Hepatic stellate cell (primary cell): ENCODE results near the gene DUSP28.

Source experiments
- DNase-seq: peaks from one replicate; pipeline ENCODE4 v3.0.0; 2011; ENCODE audit warnings: low spot score

The DUSP28 gene

DNA sequence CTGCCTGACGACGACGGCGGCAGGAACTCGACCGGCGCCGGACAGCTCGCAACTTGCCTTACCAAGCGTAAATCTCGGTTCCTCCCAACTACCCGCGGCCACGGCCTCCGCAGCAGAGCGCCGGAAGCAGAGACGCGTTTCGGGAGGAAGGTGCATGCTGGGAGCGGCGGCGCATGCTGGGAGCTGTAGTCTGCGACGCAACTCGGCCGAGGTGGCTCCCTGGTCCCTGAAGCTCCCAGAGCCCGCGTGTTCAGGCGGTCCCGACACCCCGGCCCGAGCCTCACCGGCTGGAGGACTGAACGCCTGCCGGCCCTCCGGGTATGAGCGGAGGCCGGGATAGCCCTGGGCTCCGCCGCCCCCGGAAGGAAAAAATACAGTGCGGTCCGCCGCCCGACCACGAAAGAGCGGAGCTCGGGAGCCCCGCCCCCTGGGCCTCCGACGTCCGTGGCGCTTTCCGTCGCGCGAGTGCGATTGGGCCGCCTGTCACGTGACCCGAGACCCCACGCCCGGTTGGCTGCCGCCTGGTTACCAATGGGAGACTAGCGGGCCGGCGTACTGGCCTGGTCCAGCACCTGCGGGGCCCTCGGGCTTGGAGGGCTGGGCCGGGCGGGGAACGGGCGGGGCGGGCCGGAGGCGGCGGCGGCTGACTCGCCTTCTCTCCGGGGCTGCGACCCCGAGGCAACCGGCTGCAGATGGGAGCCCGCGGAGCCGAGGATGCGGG, 26.2 kb downstream of the DUSP28 start, which contains the start of gene CAPN10:
Gene CAPN10, plus strand, starts transcription at position 537 of the 721 bp plus-strand sequence. Its CDS starts 178 bp downstream, at position 715.
- peak; percentile 99 for DNase-seq

DNA sequence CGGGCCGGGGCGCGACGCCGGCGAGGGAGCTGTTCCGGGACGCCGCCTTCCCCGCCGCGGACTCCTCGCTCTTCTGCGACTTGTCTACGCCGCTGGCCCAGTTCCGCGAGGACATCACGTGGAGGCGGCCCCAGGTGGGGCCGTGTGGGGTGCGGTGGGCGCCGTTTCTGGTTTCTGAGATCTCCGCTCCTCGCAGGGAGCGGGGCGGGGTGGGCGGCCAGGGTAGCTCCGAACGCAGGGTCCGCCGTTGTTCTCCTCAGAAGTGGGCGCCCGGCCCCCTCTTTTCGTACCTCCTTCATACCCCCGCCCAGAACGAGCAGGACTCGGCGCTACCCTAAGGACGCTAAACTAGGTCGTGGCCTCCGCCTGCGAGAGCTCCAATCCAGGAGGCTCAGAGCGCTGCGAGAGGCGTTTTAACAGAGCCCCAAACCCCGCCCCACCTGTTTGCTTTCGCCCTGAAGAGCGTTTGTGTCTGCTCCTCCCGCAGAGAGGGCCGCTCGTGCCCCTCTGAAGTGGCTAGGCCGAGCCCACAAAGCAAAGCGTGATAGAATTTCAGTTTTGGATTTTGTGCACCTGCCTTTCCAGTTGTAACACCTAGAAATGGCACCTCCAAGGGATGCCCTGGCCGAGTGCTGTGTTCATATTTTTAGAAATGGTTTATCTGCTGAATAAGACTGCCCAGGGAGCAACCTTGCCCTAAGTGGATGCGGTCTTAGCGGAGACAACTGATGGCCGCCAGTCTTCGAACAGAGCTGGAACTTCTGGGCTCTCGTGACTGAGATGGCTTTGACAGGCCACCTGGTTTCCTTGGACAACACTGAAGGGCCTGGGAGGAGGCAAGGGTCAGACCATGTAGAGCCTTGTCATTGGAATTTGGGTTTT, 27.0 kb downstream of the DUSP28 start:
- DNase-seq, result peak; percentile 46

DNA sequence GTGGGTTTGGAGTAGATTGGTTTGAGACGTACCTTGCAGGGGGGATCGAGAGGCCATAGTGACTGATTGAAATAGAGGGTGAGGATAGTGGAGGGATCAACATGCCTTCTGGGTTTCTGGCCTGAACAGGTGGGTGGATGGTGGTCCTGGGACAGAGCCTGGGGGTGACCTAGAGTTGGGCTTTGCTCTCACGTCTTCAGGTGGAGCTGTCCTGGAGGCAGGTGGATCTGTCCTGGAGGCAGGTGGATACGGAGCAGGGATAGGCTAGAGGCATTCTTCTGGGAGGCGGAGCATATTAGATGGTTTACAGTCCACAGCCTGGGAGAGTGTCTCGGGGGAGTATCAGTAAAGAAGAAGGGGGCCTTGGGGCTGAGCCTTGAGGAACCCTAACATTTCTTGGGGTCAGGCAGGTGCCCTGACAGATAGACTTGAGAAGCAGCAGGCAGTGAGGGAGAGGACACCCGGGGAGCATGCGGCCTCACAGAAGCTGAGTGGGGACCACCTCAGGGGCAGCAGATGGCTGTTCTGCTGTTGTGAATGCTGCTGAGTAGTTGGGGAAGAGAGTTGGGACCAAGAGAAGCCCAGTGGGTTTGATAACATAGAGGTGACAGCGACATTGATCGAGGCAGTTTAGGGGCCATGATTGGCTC, 28.0 kb downstream of the DUSP28 start:
- DNase-seq, result no peak

DNA sequence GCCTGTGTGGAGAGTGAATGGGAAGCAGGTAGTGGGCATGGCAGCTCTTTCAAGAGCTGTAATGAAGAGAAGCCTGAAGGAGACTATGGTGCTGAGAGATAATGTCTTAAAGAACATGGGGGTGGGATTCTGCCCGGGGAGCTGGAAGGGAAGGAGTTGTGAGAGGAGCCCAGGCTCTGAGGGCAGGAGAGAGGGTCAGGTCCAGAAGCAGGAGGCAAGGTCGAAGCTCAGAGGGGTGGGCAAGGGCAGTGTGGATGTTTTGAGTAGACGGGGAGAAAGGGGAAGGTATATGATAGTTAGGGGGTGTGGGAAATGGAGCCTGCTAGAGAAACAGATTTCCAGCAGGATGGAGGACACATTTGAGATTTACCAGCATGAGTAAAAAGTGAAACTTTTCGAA, 28.5 kb downstream of the DUSP28 start:
- no peak for DNase-seq

DNA sequence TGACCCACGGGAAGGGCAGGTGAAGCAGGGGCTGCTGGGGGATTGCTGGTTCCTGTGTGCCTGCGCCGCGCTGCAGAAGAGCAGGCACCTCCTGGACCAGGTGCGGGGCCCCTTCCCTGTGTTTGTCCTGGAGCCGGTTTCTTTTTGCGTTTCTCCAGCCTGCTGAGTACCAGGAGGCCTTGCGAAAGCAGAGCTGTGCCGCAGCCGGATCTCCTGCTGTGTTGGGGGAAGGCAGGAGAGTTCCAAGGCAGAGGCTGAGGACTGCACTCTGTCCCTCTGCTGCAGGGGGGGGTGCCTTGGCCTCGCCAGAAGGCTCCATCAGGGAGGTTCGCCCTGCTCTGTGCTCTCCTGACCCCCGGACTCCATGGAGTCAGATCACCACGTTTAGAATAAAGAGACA, 29.2 kb downstream of the DUSP28 start:
- DNase-seq, result no peak

DNA sequence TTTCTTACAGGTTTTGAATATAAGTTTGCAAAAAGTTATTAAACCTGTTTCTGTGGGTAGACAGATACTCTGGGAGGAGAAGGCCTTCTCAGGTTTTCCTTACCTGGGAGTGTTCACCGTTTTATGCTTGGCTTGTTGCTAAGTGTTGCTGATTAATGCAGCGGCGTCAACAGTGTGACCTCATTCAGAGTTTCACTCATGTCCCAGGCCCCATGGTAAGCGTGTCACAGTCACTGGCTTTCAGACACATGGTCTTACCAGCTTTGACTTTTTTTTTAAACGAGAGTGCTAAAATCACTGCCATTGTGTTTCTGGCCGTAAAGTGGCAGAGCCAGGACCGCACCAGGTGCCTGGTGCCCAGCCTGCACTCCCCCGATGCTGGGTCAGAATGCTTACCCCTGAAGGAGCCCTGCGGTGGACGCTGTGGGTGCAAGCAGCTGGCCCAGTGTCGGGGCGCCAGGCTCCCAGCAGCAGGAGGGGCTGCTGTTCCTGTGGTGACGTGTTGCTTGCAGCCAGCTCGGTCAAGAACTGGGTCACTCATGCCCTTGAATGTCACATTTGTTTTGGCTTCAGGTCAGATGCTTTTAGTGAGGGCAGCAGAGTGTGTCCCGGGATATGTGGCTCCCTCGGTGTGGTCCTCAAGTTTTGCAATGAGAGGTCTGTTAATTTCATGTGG, 29.8 kb downstream of the DUSP28 start:
- DNase-seq, result no peak

DNA sequence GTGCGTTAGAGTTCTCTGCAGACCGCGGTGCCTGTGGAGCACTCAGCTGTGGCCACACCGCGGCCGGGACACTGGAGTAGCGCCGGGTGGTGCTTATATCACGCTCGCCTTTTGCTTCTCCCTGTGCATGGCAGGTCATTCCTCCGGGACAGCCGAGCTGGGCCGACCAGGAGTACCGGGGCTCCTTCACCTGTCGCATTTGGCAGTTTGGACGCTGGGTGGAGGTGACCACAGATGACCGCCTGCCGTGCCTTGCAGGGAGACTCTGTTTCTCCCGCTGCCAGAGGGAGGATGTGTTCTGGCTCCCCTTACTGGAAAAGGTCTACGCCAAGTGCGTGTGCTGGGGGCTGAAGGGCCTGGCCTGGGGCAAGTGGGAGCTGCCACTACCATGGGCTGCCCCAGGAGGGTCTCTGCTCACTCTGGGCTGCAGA, 30.5 kb downstream of the DUSP28 start:
- no peak for DNase-seq

DNA sequence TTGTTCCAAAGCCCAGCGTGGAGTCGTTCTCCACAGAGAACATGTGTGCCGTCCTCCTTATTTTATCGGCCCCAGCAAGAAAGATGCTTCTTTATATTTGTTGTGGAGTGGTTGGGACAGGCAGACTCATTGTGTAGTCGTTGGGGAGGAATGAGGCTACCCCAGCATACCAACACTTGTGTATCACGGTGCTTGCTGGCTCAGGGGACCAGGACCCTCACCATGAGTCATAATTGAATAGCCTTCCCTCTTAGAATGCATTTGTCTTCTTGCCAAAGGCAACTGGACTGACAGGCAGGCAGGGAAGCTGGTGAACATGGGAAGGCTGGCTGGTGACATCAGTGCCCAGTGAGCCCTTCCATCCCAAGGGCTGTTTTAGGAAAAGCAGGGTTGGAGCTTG, 31.1 kb downstream of the DUSP28 start:
- no peak for DNase-seq

DNA sequence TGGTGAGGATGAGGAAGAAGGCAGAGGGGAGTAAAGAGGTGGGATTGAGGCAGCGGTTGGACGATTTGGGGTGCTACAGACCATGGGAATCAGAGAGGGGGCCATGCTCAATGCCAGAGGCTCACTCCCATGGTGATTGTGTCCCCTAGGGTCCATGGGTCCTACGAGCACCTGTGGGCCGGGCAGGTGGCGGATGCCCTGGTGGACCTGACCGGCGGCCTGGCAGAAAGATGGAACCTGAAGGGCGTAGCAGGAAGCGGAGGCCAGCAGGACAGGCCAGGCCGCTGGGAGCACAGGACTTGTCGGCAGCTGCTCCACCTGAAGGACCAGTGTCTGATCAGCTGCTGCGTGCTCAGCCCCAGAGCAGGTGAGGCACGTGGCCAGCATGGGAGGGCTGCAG, 31.6 kb downstream of the DUSP28 start:
- no peak for DNase-seq

DNA sequence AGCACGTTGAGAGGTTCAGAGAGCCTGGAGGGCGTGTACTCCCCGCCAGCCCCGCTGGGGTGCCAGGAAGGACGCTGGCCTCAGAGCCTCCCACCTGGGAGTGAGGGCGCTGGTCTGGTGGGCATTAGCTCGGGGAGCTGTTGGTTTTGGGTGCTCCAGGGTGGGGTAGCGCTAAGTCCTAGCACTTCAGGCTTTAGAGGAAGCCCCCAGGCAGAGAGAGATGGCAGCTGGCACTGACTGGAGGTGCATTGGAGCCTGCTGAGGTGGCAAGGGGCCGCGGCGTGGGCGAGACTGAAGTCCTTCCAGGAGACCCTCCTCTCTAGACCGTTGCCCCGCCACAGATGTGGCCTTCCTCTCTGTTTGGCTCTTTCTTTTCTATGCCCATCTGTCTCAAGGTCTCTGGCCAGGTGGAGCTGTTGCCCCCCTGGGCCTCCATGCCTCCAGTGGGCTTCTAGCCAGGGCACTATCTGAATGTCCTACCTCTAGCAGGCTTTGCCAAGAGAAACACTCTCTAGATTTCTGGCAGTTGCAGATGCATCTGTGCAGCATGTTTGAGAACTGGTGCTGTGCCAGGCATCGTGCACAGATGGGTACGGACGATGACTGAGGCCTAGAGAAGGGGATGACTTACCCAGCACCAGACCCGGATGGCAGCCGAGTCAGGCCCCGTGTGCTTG, 33.0 kb downstream of the DUSP28 start:
- no peak for DNase-seq

DNA sequence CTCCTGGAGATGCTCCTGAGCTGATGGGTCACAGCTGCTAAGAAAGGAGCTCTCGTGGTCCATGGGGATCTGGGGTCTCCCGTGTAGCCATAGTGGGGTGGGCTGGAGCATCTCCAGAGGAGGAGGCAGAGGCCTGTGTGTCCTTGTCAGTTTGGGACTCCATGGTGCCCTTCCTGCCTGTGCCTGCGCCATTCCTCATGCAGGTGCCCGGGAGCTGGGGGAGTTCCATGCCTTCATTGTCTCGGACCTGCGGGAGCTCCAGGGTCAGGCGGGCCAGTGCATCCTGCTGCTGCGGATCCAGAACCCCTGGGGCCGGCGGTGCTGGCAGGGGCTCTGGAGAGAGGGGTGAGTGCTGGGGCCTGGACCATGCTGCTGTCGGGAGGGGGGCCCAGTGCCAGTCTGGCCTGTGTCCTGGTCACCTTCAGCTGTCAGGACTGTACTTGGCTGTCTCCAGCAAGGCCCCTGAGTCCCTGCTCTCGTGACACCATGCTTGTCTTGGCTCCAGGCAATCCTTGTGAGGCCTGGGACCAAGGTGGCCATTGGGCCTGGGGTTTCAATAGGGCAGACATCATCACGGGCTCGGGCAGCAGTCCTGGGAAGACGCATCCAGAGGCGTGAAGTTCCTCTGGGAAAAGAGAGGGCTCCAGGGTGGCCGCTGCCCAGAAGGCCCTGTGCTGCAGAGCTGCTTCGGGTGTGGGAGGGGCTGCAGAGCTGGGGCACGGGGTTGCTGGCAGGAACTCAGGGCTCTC, 33.7 kb downstream of the DUSP28 start:
- DNase-seq, result no peak

DNA sequence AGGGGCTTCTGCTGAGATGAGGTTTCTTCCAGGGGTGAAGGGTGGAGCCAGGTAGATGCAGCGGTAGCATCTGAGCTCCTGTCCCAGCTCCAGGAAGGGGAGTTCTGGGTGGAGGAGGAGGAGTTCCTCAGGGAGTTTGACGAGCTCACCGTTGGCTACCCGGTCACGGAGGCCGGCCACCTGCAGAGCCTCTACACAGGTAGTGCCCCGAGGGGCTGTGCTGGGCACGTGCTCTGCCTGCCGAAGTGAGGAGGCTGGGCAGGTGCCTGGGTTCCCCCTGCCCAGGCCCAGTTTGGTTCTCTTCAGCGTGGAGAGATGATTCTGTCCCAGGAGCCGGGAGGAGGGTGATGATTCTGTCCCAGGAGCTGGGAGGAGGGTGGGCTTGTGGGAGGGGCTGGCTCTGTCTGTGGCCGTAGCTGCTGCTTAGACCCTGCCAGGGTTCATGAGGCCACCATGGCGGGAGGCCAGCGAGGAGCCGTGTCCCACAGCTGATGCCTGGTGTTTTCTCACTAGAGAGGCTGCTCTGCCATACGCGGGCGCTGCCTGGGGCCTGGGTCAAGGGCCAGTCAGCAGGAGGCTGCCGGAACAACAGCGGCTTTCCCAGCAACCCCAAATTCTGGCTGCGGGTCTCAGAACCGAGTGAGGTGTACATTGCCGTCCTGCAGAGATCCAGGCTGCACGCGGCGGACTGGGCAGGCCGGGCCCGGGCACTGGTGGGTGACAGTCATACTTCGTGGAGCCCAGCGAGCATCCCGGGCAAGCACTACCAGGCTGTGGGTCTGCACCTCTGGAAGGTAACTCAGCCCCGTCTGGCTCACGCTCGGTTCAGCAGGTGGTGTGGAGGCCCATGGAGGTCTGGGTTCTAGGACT, 34.6 kb downstream of the DUSP28 start:
- DNase-seq, result no peak

DNA sequence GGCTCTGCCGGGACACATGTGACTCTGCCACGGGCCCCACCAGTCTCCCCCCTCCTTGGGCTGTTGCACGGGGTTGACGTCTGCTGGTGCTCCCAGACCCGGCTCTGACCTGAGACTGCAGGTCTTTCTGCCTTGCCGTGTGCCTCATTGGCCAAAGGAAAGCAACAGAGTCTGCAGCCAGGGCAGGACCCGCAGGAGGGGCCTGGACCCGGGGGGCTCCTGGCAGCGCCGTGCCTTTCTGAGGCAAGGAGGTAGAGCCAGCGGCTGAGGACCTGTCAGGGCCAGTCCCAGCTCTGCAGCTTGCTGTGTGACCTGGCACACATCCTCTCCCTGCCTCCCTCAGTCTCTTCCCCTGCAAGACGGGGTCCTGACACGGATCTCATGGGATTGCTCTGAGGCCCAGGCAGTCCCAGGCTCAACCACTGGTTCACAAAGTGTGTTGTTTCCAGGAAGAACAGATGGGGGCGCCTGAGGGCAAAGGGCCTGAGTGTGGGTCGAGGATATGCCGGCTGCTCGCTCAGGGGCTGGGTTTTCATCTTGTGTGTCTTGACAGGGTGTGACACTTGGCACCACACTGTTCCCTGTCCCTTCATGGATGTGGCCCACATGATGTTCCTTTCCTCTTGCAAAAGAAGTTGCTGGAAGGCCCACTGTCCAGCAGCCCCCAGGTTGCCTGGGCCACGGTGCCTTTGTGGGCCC, 35.4 kb downstream of the DUSP28 start:
- DNase-seq, result peak; percentile 49

DNA sequence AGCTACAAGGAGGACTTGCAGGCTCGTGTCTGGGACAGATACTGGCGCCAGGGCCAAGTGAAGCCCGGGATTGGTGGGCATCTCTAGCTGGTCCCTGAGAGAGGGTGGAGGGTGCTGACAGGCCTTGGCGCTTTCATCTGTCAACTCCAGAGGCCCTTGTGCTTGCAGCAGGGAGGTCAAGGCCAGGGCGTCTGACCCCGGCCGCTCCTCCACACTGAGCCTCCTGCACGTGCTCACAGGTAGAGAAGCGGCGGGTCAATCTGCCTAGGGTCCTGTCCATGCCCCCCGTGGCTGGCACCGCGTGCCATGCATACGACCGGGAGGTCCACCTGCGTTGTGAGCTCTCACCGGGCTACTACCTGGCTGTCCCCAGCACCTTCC, 35.9 kb downstream of the DUSP28 start:
- no peak for DNase-seq

DNA sequence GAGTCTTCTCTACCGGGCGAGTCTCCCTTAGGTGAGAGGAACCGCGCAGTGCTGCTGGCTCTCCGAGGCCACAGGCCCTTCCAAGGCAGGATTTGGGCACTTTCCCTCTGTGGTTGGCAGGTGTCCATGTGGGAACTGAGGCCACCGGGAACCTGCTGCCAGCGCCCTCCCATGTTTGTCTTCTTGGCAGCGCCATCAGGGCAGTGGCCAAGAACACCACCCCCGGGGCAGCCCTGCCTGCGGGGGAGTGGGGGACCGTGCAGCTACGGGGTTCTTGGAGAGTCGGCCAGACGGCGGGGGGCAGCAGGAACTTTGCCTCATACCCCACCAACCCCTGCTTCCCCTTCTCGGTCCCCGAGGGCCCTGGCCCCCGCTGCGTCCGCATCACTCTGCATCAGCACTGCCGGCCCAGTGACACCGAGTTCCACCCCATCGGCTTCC, 36.4 kb downstream of the DUSP28 start:
- DNase-seq, result no peak

DNA sequence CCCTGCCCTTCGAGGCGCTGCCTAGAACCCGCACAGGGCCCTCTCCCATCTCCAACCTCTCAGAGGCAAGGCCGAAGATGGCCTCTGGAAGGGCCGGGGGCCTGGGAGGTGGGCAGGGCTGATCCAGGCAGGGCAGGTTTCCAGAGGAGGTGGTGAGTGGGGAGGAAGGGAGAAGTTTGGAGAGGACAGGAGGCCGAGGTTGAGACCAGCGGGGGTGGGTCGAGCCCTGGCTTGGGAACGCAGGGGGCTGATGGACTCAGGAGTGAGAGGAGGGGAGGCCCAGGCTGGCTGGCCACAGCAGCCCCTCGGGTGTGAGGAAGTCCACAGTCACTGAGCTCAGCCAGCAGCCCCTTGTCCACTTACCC, 36.9 kb downstream of the DUSP28 start:
- DNase-seq, result no peak

DNA sequence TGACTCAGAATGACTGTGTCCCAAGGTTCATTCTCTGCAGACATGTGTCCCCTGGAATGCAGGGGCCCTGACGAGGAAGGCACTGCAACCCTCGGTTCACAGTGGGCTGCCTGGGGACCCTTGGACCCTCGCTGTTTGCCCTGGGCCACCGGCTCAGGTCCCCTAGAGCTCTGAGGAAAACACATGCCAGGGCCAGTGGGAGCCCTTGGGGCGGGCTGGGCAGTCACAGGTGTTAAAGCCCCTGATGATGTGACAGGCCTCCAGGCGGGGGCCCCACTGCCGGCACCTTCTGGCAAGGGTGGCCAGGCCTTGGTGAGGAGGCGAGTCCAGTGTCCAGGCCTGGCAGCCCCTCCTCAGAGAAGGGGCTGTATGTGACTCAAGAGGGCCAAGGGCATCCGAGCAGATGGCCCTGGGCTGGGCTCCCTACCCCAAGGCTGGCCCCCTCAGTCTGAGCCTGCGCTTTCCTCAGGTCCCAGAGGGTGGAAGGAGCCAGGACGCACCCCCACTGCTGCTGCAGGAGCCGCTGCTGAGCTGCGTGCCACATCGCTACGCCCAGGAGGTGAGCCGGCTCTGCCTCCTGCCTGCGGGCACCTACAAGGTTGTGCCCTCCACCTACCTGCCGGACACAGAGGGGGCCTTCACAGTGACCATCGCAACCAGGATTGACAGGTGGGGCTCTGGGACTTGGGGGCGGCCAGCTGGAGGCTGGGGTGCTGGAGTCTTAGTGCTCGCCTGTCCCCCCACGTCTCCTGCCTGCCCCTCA, 37.4 kb downstream of the DUSP28 start:
- no peak for DNase-seq

DNA sequence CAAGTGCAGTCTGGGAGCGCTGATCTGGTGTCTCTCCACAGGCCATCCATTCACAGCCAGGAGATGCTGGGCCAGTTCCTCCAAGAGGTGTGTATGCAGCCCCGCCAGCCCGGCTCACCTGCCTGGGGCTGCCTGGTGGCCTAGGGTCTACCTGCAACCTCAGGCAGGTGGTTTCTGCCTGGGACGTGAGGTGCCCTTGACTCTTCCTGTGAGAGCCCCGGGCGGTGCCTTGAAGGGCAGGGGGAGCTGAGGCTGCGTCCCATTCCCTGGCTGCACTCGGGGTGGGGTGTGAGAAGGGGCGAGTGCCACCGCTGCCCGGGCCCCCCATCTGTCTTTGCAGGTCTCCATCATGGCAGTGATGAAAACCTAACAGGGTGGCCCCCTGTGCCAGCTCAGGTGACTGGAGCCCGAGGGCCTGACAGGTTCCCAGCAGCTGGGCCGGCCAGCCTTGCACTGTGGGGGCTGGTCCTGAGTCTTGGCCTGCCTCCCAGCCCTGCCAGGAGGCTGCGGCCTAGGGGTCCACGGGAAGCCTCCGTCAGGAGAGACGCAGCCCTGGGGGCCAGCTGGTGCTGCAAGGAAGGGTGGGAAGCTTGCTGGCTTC, 38.3 kb downstream of the DUSP28 start:
- no peak for DNase-seq
